ENCODE results near the gene LRMDA. TPM values are rescaled to one million over a fixed set of nuclear protein-coding genes. Genes with fewer than 3 reads are reported as not detected.

LRMDA gene
- total RNA-seq, 1 experiment from 2014 or later = 4.8 TPM

MicroRNAs within 50 kb of the gene (microRNA counts, 767-probe panel; counts per million panel counts)
- microRNA hsa-miR-606 = not detected

Small RNA genes lying within 50 kb of the gene (microRNA-seq; reads per million reads assigned to microRNA genes)
- not detected for gene MIR606 (ENCODE audit: borderline number of aligned reads)

Other genes starting within 250 kb of the LRMDA start
- gene VDAC2, start 220.8 kb upstream of the LRMDA start, total RNA-seq (2021; ENCODE audit: unreplicated experiment) = 289 TPM
- 35.1 TPM for gene COMTD1, start 195.7 kb upstream of the LRMDA start, total RNA-seq (2021; ENCODE audit: unreplicated experiment)
- 30.4 TPM for gene ZNF503, start 29.9 kb upstream of the LRMDA start, total RNA-seq (2021; ENCODE audit: unreplicated experiment)

Data from HCT116 (cell line).